ENCODE results near the gene ELOA. TPM values are rescaled to one million over a fixed set of nuclear protein-coding genes. Genes with fewer than 3 reads are reported as not detected.

ELOA gene, protein sequence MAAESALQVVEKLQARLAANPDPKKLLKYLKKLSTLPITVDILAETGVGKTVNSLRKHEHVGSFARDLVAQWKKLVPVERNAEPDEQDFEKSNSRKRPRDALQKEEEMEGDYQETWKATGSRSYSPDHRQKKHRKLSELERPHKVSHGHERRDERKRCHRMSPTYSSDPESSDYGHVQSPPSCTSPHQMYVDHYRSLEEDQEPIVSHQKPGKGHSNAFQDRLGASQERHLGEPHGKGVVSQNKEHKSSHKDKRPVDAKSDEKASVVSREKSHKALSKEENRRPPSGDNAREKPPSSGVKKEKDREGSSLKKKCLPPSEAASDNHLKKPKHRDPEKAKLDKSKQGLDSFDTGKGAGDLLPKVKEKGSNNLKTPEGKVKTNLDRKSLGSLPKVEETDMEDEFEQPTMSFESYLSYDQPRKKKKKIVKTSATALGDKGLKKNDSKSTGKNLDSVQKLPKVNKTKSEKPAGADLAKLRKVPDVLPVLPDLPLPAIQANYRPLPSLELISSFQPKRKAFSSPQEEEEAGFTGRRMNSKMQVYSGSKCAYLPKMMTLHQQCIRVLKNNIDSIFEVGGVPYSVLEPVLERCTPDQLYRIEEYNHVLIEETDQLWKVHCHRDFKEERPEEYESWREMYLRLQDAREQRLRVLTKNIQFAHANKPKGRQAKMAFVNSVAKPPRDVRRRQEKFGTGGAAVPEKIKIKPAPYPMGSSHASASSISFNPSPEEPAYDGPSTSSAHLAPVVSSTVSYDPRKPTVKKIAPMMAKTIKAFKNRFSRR
- 40.0 and 60.8 TPM in 2 replicates for total RNA-seq (2011; cell fraction: chromatin; rRNA removed; ENCODE audit: low replicate concordance)
- 22.4 and 23.7 TPM in 2 replicates for total RNA-seq (2011; cell fraction: nucleolus; rRNA removed)
- 31.1 and 33.1 TPM in 2 replicates for total RNA-seq (2011; cell fraction: nucleoplasm; rRNA removed)
- total RNA-seq (2014; rRNA removed) (61.3 and 70.8 TPM in 2 replicates), total RNA-seq (2014; rRNA removed; fragmentation: Illumina TruSeq; extraction: Trizol) (74.1 and 75.8 TPM in 2 replicates), total RNA-seq (2015; rRNA removed; fragmentation: Illumina TruSeq; extraction: Trizol) (77.6 and 80.0 TPM in 2 replicates), total RNA-seq (2021) (66.6 and 70.8 TPM in 2 replicates), polyA plus RNA-seq (2011; rRNA removed) (29.7 and 33.3 TPM in 2 replicates), polyA plus RNA-seq (2014; fragmentation: Illumina TruSeq; extraction: Trizol) (80.6 and 98.6 TPM in 2 replicates), polyA plus RNA-seq (2014; fragmentation: Nextera tagmentation; extraction: Ambion mirVana) (10 to 100 TPM; 31.9 to 53.6 TPM), polyA plus RNA-seq (2014; rRNA removed) (44.4 and 48.7 TPM in 2 replicates), polyA minus RNA-seq (2011; rRNA and poly(A)+ RNA removed) (35.1 and 35.7 TPM in 2 replicates), Bru-seq, nascent RNA (percentile 92 among the genes with signal in this experiment), BruChase-seq, experiment 1, labeled RNA remaining after a 2-hour chase (percentile 95 among the genes with signal in this experiment), BruChase-seq, experiment 2, labeled RNA remaining after a 6-hour chase (percentile 97 among the genes with signal in this experiment)
- polyA plus RNA-seq (2011; cell fraction: cytosol; rRNA removed) = 13.9 and 14.8 TPM in 2 replicates
- polyA plus RNA-seq (2011; cell fraction: nucleus; rRNA removed) = 24.7 and 25.8 TPM in 2 replicates
- polyA plus RNA-seq (2012) = 28.7 and 53.0 TPM in 2 replicates
- 25.7 and 34.4 TPM in 2 replicates for polyA minus RNA-seq (2011; cell fraction: cytosol; rRNA and poly(A)+ RNA removed)
- polyA minus RNA-seq (2011; cell fraction: nucleus; rRNA and poly(A)+ RNA removed) = 10.5 and 19.7 TPM in 2 replicates
- long read RNA-seq, experiment 1, full-length matches to known transcripts = 142 of 277 reads
- long read RNA-seq, experiment 1, partial matches to known transcripts = 117 of 277 reads
- long read RNA-seq, experiment 1, other reads (novel, unspliced or antisense) = 18 of 277 reads
- long read RNA-seq, experiment 2, full-length matches to known transcripts = 41 of 75 reads
- long read RNA-seq, experiment 2, partial matches to known transcripts = 26 of 75 reads
- long read RNA-seq, experiment 2, other reads (novel, unspliced or antisense) = 8 of 75 reads
- long read RNA-seq, experiment 3, full-length matches to known transcripts = 26 of 102 reads
- long read RNA-seq, experiment 3, partial matches to known transcripts = 73 of 102 reads
- long read RNA-seq, experiment 3, other reads (novel, unspliced or antisense) = 3 of 102 reads

GRCh38 chr1:23743287-23744152, at the start of gene ELOA:
ELOA (plus strand) TSS chr1:23743471; CDS start chr1:23743504, 33 bp downstream.
- Histone ChIP-seq H3K36me3 (ENCODE audit: control insufficient read depth, insufficient read depth, low read length) (peaks cover 35% of the 10 kb centered on the region), H3K4me3 (peak within 1 kb of the TSS; percentile 96), H3K4me1 (replicated peaks in 1 of 2; ENCODE audit: control insufficient read depth in 2 of 2, insufficient read depth in 2 of 2, low read length in 2 of 2) (peaks cover 23 to 36% of the 10 kb centered on the region in 2 experiments), H3K27me3 (ENCODE audit: control insufficient read depth in 2 of 2, insufficient read depth in 2 of 2, low read length in 2 of 2) (no peaks in the 10 kb centered on the region), H3K79me2 (ENCODE audit: control insufficient read depth, insufficient read depth, low read length) (peaks cover 67% of the 10 kb centered on the region), H3K9me3 (replicated peaks; ENCODE audit: control insufficient read depth, insufficient read depth, low read depth, low read length) (no peaks in the 10 kb centered on the region), H3K9ac (ENCODE audit: insufficient read depth in 1 of 2, low read depth in 2 of 2, low read length in 2 of 2) (peak within 1 kb of the TSS; percentile 82 to 97), H4K20me1 (replicated peaks; ENCODE audit: control insufficient read depth, insufficient read depth, low read length) (peaks cover 28% of the 10 kb centered on the region), H3K9me1 (ENCODE audit: control insufficient read depth, insufficient read depth, low read length) (no peaks in the 10 kb centered on the region), H2AFZ (ENCODE audit: low read depth, low read length) (peak within 1 kb of the TSS; percentile 98), H3K4me2 (ENCODE audit: insufficient read depth, low read length) (peak within 1 kb of the TSS; percentile 86), H3K27ac (ENCODE audit: extremely low read depth, low read depth, low read length) (peak within 1 kb of the TSS; percentile 87)
- ATAC-seq (peak; percentile 93), DNase-seq (ENCODE audit: extremely low read depth in 1 of 4, low spot score in 3 of 4) (peak; percentile 89 to 97 (median 95)), FAIRE-seq (no peak)
- in situ Hi-C loops (cut with MboI) (no loop called here), intact Hi-C loops (cut with micrococcal nuclease) (loop anchor here (1.0 to 5.0 kb wide), 2 partner anchors 52 to 186 kb away; partner anchors contain the start of genes ID3 and RPL11)
- CTCF ChIA-PET (ENCODE audit: low intra/inter-chr PET ratio) = interaction anchor here (0.6 kb wide), 2 partner anchors 181 to 768 kb away, joined by 3 read pairs; no protein-coding TSS in a partner anchor
- WGBS (ENCODE audit: insufficient coverage, low coverage, missing lambda C conversion rate) = under 1% methylated on average over 101 of the region's 119 CpGs
- POLR2A ChIA-PET = interaction anchor here (0.6 to 2.9 kb wide), 17 partner anchors 10 to 352 kb away, joined by 3 to 18 read pairs (median 4); partner anchors contain the start of genes PNRC2 and RPL11
- BruUV-seq (replicated peaks) = no TSS peak
- TF ChIP-seq MAX (CRISPR knock-in tag; IDR thresholded peaks at IDR 0.05) (peak; percentile 83), NRF1 (conservative IDR thresholded peaks at IDR 0.05 in 1 of 2, IDR thresholded peaks at IDR 0.05 in 1 of 2) (peak; percentile 9 to 32; a peak in 2 of 4 replicates), STAG1 (CRISPR knock-in tag; IDR thresholded peaks at IDR 0.05; ENCODE audit: borderline replicate concordance) (peak; percentile 31; the same call in 1 of the 2 replicates), ZNF589 (CRISPR knock-in tag; IDR thresholded peaks at IDR 0.05; ENCODE audit: low read depth) (0 out of 2 replicates have a peak, but pooled peaks have one; percentile 1), CGGBP1 (CRISPR knock-in tag; IDR thresholded peaks at IDR 0.05) (peak; percentile 67; the same call in 1 of the 2 replicates), CEBPG (CRISPR knock-in tag; IDR thresholded peaks at IDR 0.05) (peak; percentile 44; the same call in 1 of the 2 replicates), CEBPG (tag; conservative IDR thresholded peaks at IDR 0.05 in 1 of 2, IDR thresholded peaks at IDR 0.05 in 1 of 2) (no peak), ZBTB1 (CRISPR knock-in tag; IDR thresholded peaks at IDR 0.05; ENCODE audit: borderline replicate concordance, low read depth) (peak; percentile 36; the same call in 1 of the 2 replicates), NFIC (IDR thresholded peaks at IDR 0.05) (peak; percentile 33; the same call in 1 of the 2 replicates), HLTF (IDR thresholded peaks at IDR 0.05) (no peak), FIP1L1 (IDR thresholded peaks at IDR 0.05; ENCODE audit: low read depth, low read length, poor library complexity, severe bottlenecking) (peak; percentile 91)

Measured in K562 (cell line).